Effector memory CD8-positive, alpha-beta T cell (primary cell): ENCODE measurements around the gene GH2.

Experiments
- ATAC-seq: fragments of 150-1000 bp; cut with Tn5 transposase; replicated peaks from 2 replicates; pipeline ENCODE4 v1.10.0; 2021; ENCODE audit warnings: mild to moderate bottlenecking, moderate library complexity
- DNase-seq, 3 experiments: peaks; one replicate each; pipeline ENCODE4 v3.0.0; 2021
- H3K27ac Mint-ChIP-seq, 2 donors: one replicate each; pipeline ENCODE4 v1.8.0; 2022; ENCODE audit warnings: mild to moderate bottlenecking in 2 of 2, mixed read lengths in 2 of 2, moderate library complexity in 2 of 2
- H3K27me3 Mint-ChIP-seq, 2 donors: one replicate each; pipeline ENCODE4 v1.8.0; 2022; ENCODE audit warnings: mixed read lengths in 2 of 2
- H3K36me3 Mint-ChIP-seq: one replicate; pipeline ENCODE4 v1.8.0; 2022; ENCODE audit warnings: mild to moderate bottlenecking, moderate library complexity, mixed read lengths; ENCODE audit not compliant: insufficient read depth
- H3K4me1 Mint-ChIP-seq, 2 donors: one replicate each; pipeline ENCODE4 v1.8.0; 2022; ENCODE audit warnings: low read depth in 2 of 2, mixed read lengths in 2 of 2
- H3K4me3 Mint-ChIP-seq, 2 donors: one replicate each; pipeline ENCODE4 v1.8.0; 2022; ENCODE audit warnings: mild to moderate bottlenecking in 2 of 2, mixed read lengths in 2 of 2, moderate library complexity in 2 of 2
- H3K9me3 Mint-ChIP-seq, 2 donors: one replicate each; pipeline ENCODE4 v1.8.0; 2022; ENCODE audit warnings: mixed read lengths in 2 of 2

GH2 gene

DNA sequence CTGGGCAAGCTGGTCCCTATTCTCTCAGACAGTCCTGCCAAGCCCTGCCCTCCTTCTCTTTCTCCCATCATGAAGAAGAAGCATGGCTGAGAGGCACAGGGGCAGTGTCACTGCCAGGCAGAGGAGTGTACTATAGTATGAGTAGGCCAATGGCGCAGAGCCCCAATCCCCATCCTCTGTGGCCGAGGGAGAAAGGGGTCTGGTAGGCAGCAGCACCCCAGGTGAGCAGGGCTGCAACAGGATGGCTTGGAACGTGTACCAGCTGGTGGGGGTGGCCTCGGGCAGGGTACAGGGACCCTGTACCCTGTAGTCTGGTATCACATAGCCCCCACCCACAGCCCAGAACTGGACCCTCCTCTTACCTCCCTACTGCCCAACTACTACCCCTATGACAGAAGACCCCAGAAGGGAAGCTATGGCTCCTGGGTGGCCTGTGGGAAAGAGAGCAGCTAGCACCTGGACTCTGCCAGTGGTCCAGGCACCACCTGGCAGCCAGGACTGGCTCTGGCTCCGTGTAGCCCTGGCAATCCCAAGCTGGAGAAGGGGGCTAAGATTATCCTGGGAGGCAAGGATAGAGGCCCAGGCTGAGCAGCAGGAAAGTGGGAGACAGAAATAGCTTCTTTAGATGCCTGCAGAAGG lies 43.7 kb downstream of the GH2 start:
- Mint-ChIP-seq H3K9me3 (no peaks in the 10 kb centered on the region), H3K4me1 (peaks cover 34 to 38% of the 10 kb centered on the region in 2 donors), H3K4me3 (peak overlapping the region in 1 of 2 donors; percentile 29)

GRCh38 chr17:63837480-63837879 lies 44.3 kb downstream of the GH2 start:
- Mint-ChIP-seq H3K4me1 (peaks cover 34 to 38% of the 10 kb centered on the region in 2 donors), H3K9me3 (no peaks in the 10 kb centered on the region), H3K4me3 (peak overlapping the region in 1 of 2 donors; percentile 29), H3K27me3 (no peaks in the 10 kb centered on the region), H3K27ac (peak overlapping the region; percentile 68 to 78), H3K36me3 (peaks cover 65% of the 10 kb centered on the region)
- no peak for ATAC-seq
- DNase-seq, result no peak

More for the DNA sequence above, 43.7 kb downstream of the GH2 start:
- Mint-ChIP-seq H3K27ac (peak overlapping the region in 1 of 2 donors; percentile 78), H3K27me3 (no peaks in the 10 kb centered on the region), H3K36me3 (peaks cover 64% of the 10 kb centered on the region)
- ATAC-seq, result no peak
- no peak for DNase-seq

- no peaks in the 10 kb centered on the region for H3K27me3 Mint-ChIP-seq
- DNase-seq (no peak), ATAC-seq (no peak)
- H3K36me3 Mint-ChIP-seq, result peaks cover 68% of the 10 kb centered on the region
- H3K27ac Mint-ChIP-seq, result peak overlapping the region in 1 of 2 donors; percentile 68
- H3K9me3 Mint-ChIP-seq, result no peaks in the 10 kb centered on the region
- peaks cover 33 to 42% of the 10 kb centered on the region in 2 donors for H3K4me1 Mint-ChIP-seq
- no peak overlapping the region for H3K4me3 Mint-ChIP-seq
Observed at GRCh38 chr17:63836811-63837210, 44.9 kb downstream of the GH2 start.

DNA sequence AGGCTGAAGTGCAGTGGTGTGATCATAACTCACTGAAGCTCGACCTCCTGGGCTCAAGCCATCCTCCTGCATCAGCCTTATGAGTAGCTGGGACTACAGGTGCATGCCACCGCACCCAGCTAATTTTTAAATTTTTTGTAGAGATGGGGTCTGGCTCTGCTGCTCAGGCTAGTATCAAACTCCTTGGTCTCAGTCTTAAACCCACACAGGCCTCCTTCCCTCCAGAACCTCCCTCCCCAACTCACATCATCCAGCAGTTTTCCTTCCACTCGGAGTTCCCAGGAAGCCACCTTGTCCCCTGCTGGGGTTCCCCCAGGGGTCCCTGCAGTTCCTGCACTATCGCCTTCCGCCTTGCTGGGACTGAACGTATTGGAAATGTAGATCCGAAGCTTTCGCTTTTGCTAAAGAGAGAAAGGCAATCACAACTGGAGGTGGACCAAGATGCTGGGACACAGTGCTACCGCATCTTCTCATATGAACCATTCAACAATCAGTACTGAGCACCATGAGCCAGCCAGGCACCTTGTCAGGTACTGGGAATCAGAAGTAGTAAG lies 46.5 kb downstream of the GH2 start:
- DNase-seq (no peak), ATAC-seq (no peak)
- H3K4me1 Mint-ChIP-seq, result peaks cover 31 to 42% of the 10 kb centered on the region in 2 donors
- no peaks in the 10 kb centered on the region for H3K9me3 Mint-ChIP-seq
- no peak overlapping the region for H3K4me3 Mint-ChIP-seq
- H3K36me3 Mint-ChIP-seq, result peaks cover 72% of the 10 kb centered on the region
- H3K27me3 Mint-ChIP-seq, result no peaks in the 10 kb centered on the region
- H3K27ac Mint-ChIP-seq, result peak overlapping the region in 1 of 2 donors; percentile 79

GRCh38 chr17:63834431-63835166 lies 47.1 kb downstream of the GH2 start:
- Mint-ChIP-seq H3K9me3 (no peaks in the 10 kb centered on the region), H3K27ac (peak overlapping the region; percentile 20 to 65), H3K27me3 (no peaks in the 10 kb centered on the region), H3K4me3 (no peak overlapping the region), H3K36me3 (peaks cover 78% of the 10 kb centered on the region), H3K4me1 (peaks cover 35 to 48% of the 10 kb centered on the region in 2 donors)
- DNase-seq, result peak; percentile 54 to 63 (median 59)
- ATAC-seq, result peak; percentile 91

DNA sequence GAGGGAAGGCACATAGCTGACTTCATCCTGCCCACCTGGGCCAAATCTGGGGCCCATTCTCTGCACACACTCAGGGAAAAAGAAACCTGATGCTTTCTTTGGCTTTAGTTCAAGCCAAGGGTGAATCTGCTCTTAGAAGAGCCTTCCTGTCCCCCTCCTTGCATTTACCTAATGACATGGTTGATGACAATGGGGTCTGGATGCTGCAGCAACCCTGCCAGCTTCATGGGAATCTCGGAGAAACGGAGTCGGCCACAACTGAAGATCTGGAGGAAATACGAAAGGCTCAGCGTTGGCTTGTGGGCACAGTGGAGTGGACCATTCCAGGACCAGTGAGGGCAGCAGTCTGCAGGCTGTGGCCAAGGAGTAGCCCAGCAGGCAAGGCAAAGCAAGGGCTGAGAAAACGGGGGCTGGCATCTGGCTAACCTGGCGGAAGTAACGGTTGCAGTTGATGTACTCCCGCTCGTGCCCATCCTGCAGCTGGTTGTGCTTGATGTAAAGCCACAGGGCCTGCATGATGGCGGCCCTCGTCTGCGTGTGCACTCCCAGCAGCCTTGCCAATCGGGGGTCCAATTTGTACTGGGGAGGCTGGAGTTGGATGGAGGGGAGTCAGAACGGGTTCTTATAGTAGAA lies 47.9 kb downstream of the GH2 start:
- peak overlapping the region; percentile 31 to 55 for H3K27ac Mint-ChIP-seq
- DNase-seq (no peak), ATAC-seq (no peak)
- no peak overlapping the region for H3K4me3 Mint-ChIP-seq
- peaks cover 80% of the 10 kb centered on the region for H3K36me3 Mint-ChIP-seq
- H3K4me1 Mint-ChIP-seq, result peaks cover 42 to 52% of the 10 kb centered on the region in 2 donors
- H3K27me3 Mint-ChIP-seq, result no peaks in the 10 kb centered on the region
- H3K9me3 Mint-ChIP-seq, result no peaks in the 10 kb centered on the region

DNA sequence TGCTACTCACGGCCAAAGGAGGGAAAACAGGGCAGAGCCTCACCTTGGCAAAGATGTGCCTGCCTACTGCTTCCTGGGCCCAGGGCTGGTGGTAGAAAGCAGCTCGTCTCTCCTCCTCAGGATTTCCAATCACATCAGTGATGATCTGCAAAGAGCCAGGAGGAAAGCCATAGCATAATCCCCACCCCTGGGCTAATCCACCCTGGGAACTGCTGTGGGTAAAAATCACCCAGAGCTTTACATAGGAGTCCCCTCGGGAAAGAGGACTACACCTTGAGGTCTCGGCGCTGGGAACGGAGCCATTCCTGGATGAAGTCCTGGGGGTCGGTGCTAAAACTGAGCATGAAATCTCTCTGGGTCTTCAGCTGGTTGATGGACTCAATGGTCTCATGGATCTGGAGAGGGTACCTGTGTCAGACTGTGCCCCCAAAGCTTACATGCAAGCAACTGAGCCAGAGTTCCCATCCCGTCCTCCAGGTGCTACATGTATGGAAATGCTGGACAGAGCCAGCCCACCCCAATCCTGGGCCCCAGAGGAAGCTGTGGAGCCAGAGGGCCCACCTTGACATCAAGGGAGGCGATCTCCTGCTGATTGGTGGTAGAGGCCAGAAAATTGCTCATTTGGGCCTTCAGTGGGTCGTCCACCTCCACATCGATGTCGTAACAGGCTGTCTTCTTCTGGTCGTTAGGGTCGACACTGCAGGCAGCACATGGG lies 48.6 kb downstream of the GH2 start:
- peaks cover 48 to 49% of the 10 kb centered on the region in 2 donors for H3K4me1 Mint-ChIP-seq
- peaks cover 81% of the 10 kb centered on the region for H3K36me3 Mint-ChIP-seq
- no peak overlapping the region for H3K4me3 Mint-ChIP-seq
- no peaks in the 10 kb centered on the region for H3K9me3 Mint-ChIP-seq
- ATAC-seq (no peak), DNase-seq (no peak)
- no peaks in the 10 kb centered on the region for H3K27me3 Mint-ChIP-seq
- peak overlapping the region; percentile 31 to 66 for H3K27ac Mint-ChIP-seq

DNA sequence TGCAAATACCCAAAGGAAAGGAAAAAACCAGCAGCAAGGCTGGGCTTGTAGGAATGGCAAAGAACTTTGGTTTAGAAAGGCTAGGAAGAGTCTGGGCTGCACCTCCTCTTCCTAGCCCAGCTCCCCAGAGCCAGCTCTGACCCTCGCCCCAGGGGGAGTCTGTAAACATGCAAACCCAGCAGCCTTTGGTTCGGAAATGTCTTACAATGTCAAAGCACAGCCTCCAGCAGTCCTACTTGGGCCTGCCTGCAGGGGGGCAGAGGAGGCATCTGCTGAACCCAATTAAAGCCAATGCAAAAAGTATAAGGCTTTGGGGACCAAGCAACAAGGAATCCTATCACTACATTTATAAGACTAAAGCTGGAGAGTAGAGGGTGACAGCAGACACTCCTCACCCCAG lies 49.3 kb downstream of the GH2 start:
- H3K4me1 Mint-ChIP-seq, result peaks cover 50 to 54% of the 10 kb centered on the region in 2 donors
- no peaks in the 10 kb centered on the region for H3K9me3 Mint-ChIP-seq
- H3K4me3 Mint-ChIP-seq, result peak overlapping the region in 1 of 2 donors; percentile 1
- no peak for DNase-seq
- H3K27ac Mint-ChIP-seq, result peak overlapping the region; percentile 66 to 72
- peaks cover 84% of the 10 kb centered on the region for H3K36me3 Mint-ChIP-seq
- no peak for ATAC-seq
- H3K27me3 Mint-ChIP-seq, result no peaks in the 10 kb centered on the region

DNA sequence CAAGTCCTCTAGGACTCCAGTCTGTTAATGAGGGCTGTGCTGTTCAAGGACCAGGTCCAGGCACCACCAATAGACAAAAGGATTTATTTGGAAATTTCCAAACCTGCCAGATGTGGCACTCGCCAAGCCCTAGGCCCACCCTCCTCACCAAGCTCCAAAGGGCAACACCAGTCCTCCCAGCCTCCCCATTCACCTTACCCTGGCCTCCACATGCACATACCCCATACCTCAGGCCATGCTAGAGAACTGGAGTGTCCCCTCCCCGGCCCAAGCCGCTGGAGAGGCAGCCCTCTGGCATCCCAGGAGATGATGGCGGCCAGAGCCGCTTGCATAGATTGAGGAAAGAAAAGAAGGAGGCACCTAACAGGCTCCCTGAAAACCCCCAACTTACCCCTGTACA lies 49.7 kb downstream of the GH2 start:
- no peaks in the 10 kb centered on the region for H3K27me3 Mint-ChIP-seq
- peaks cover 47 to 53% of the 10 kb centered on the region in 2 donors for H3K4me1 Mint-ChIP-seq
- peak overlapping the region; percentile 66 to 72 for H3K27ac Mint-ChIP-seq
- ATAC-seq (no peak), DNase-seq (no peak)
- peak overlapping the region in 1 of 2 donors; percentile 1 for H3K4me3 Mint-ChIP-seq
- H3K9me3 Mint-ChIP-seq, result no peaks in the 10 kb centered on the region
- peaks cover 85% of the 10 kb centered on the region for H3K36me3 Mint-ChIP-seq

- peak overlapping the region; percentile 29 to 66 for H3K27ac Mint-ChIP-seq
- no peak for ATAC-seq
- H3K36me3 Mint-ChIP-seq, result peaks cover 87% of the 10 kb centered on the region
- H3K4me3 Mint-ChIP-seq, result peak overlapping the region in 1 of 2 donors; percentile 41
- no peaks in the 10 kb centered on the region for H3K27me3 Mint-ChIP-seq
- peaks cover 50 to 53% of the 10 kb centered on the region in 2 donors for H3K4me1 Mint-ChIP-seq
- no peaks in the 10 kb centered on the region for H3K9me3 Mint-ChIP-seq
- DNase-seq, result no peak
Observed at GRCh38 chr17:63831505-63831904, 50.2 kb downstream of the GH2 start.

DNA sequence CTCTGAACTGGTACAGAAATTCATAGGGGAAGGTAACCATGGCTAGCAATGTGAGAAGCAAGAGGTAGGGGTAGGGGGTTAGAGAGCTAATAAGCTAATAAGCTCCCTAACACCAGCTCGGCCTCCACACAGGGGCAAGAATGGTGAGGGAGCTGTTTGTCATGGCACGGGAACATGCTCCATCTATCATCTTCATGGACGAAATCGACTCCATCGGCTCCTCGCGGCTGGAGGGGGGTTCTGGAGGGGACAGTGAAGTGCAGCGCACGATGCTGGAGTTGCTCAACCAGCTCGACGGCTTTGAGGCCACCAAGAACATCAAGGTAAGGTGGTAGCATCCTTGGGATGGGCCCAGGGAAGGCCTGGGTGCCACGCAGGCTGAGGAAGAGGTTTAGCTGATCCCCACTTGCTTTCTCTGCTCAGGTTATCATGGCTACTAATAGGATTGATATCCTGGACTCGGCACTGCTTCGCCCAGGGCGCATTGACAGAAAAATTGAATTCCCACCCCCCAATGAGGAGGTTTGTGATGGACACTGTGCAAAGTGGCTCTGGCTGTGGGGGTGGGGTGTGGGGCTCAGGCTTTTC lies 50.7 kb downstream of the GH2 start:
- Mint-ChIP-seq H3K4me3 (peak overlapping the region; percentile 11 to 41), H3K27ac (peak overlapping the region; percentile 29 to 66), H3K27me3 (no peaks in the 10 kb centered on the region), H3K36me3 (peaks cover 85% of the 10 kb centered on the region), H3K4me1 (peaks cover 54 to 58% of the 10 kb centered on the region in 2 donors), H3K9me3 (no peaks in the 10 kb centered on the region)
- DNase-seq, result no peak
- ATAC-seq, result no peak

- H3K36me3 Mint-ChIP-seq, result peaks cover 83% of the 10 kb centered on the region
- H3K4me3 Mint-ChIP-seq, result peak overlapping the region; percentile 35 to 38
Observed at GRCh38 chr17:63830278-63830677, 51.5 kb downstream of the GH2 start.

More at GRCh38 chr17:63830278-63830677, 51.5 kb downstream of the GH2 start:
- H3K4me1 Mint-ChIP-seq, result peaks cover 52 to 57% of the 10 kb centered on the region in 2 donors
- H3K9me3 Mint-ChIP-seq, result no peaks in the 10 kb centered on the region
- H3K27ac Mint-ChIP-seq, result peak overlapping the region; percentile 46 to 78
- no peaks in the 10 kb centered on the region for H3K27me3 Mint-ChIP-seq
- DNase-seq (no peak), ATAC-seq (no peak)
